Measurements from ENCODE around the gene KDM5B. TPM values are rescaled to one million over a fixed set of nuclear protein-coding genes. Genes with fewer than 3 reads are reported as not detected.
A peak's percentile ranks its signal among the peaks of the same experiment; 100 is the strongest.

The KDM5B gene
- polyA plus RNA-seq, 3 donors = 3.4 to 12.5 (median 10.6) TPM

GRCh38 chr1:202677433-202677832 is 130.8 kb downstream of the KDM5B start:
- Mint-ChIP-seq H3K4me3 (peak overlapping the region in 1 of 2 donors; percentile 26), H3K9me3 (peaks cover 2 to 19% (median 15%) of the 10 kb centered on the region in 7 donors), H3K27me3 (ENCODE audit: low read depth in 3 of 3) (peaks cover 41 to 75% (median 43%) of the 10 kb centered on the region in 3 donors), H3K27ac (no peak overlapping the region), H3K4me1 (no peaks in the 10 kb centered on the region), H3K36me3 (no peaks in the 10 kb centered on the region)
- intact Hi-C loops (cut with micrococcal nuclease) = no loop called here
- no peaks in the 10 kb centered on the region for H4K20me1 ChIP-seq (ENCODE audit: insufficient read depth, low read length)
- WGBS (ENCODE audit: insufficient coverage) = 78% methylated on average over 1 of the region's 2 CpGs
- H3K4me2 ChIP-seq (replicated peaks; ENCODE audit: extremely low read depth, low read length, poor library complexity, severe bottlenecking) = no peak overlapping the region
- H3K4me1 ChIP-seq (ENCODE audit: control insufficient read depth in 1 of 2, insufficient read depth in 2 of 2, low read length in 2 of 2) = no peaks in the 10 kb centered on the region
- no peak for TF ChIP-seq CTCF (IDR thresholded peaks at IDR 0.05)
- H3K9me3 ChIP-seq (replicated peaks in 1 of 2; ENCODE audit: control insufficient read depth in 1 of 2, insufficient read depth in 1 of 2, low read length in 2 of 2) = peaks cover 8 to 10% of the 10 kb centered on the region in 2 donors
- no peak overlapping the region for H2AFZ ChIP-seq (ENCODE audit: insufficient read depth, low read depth, low read length, poor library complexity, severe bottlenecking)
- peaks cover 30 to 54% of the 10 kb centered on the region in 2 donors for H3K27me3 ChIP-seq (ENCODE audit: control insufficient read depth in 2 of 2, insufficient read depth in 2 of 2, low read length in 2 of 2)
- no peak overlapping the region for H3K9ac ChIP-seq (ENCODE audit: insufficient read depth, low read length, poor library complexity, severe bottlenecking)
- DNase-seq = no peak
- H3K79me2 ChIP-seq (ENCODE audit: insufficient read depth, low read length) = no peaks in the 10 kb centered on the region
- H3K36me3 ChIP-seq (replicated peaks in 1 of 2; ENCODE audit: control insufficient read depth in 1 of 2, insufficient read depth in 2 of 2, low read length in 2 of 2) = no peaks in the 10 kb centered on the region
- H3K27ac ChIP-seq (ENCODE audit: low read depth in 1 of 2, low read length in 2 of 2) = no peak overlapping the region
- no peak overlapping the region for H3K4me3 ChIP-seq (replicated peaks in 1 of 3; ENCODE audit: low read depth in 2 of 3, low read length in 3 of 3)

Small RNAs within 50 kb of the gene (small RNA-seq; reads per million reads assigned to genes)
- gene AC098934.3 (ENCODE audit: insufficient read length, low read depth) = not detected

Other genes starting within 250 kb of the KDM5B start
- gene SYT2, start 98.0 kb downstream of the KDM5B start, polyA plus RNA-seq = not detected
- 1 to 10 TPM in 1 of 3 donors, not detected in 2; 1.0 TPM for gene PCAT6, start 2.5 kb upstream of the KDM5B start, polyA plus RNA-seq
- gene RABIF, start 80.7 kb upstream of the KDM5B start, polyA plus RNA-seq = 10 to 100 TPM in 2 of 3 donors, 1 to 10 TPM in 1; 7.8 to 24.6 (median 22.8) TPM
- gene KLHL12, start 118.8 kb upstream of the KDM5B start, polyA plus RNA-seq = 10 to 100 TPM; 20.7 to 36.7 (median 21.9) TPM
- 100 to 1,000 TPM; 140 to 216 (median 197) TPM for gene ADIPOR1, start 149.9 kb upstream of the KDM5B start, polyA plus RNA-seq
- gene CYB5R1, start 158.8 kb upstream of the KDM5B start, polyA plus RNA-seq = 10 to 100 TPM; 49.7 to 70.5 (median 65.0) TPM
- 10 to 100 TPM; 60.5 to 84.9 (median 70.0) TPM for gene TMEM183A, start 199.0 kb upstream of the KDM5B start, polyA plus RNA-seq
- 1 to 10 TPM in 1 of 3 donors, under 1 TPM in 2; 0.52 to 1.0 (median 0.97) TPM for gene PPFIA4, start 218.1 kb upstream of the KDM5B start, polyA plus RNA-seq

All from CD14-positive monocyte (primary cell).